ENCODE data around the gene ZBTB25. TPM values are rescaled to one million over a fixed set of nuclear protein-coding genes. Genes with fewer than 3 reads are reported as not detected.

ZBTB25 gene
- total and polyA plus RNA-seq, 12 donors = 4.4 to 17.2 (median 11.0) TPM

- DNase-seq = no peak
- no peak overlapping the region for H3K27ac ChIP-seq
- no peaks in the 10 kb centered on the region for H3K27me3 ChIP-seq
- H3K4me1 ChIP-seq (replicated peaks in 1 of 2) = peaks cover 0 to 3% of the 10 kb centered on the region in 2 donors
- H3K36me3 ChIP-seq (replicated peaks in 1 of 2) = peaks cover 0 to 24% of the 10 kb centered on the region in 2 donors
- intact Hi-C loops (cut with DNase I) = loop anchor here in 1 of 2 donors (10.0 kb wide), 1 partner anchor 54 kb away; no protein-coding TSS in a partner anchor
- WGBS, 4 donors = 55 to 65% (median 57%) methylated on average over 8 of the region's 8 CpGs
- H3K4me3 ChIP-seq = no peak overlapping the region
- no peaks in the 10 kb centered on the region for H3K9me3 ChIP-seq (replicated peaks in 1 of 3)
- TF ChIP-seq CTCF (IDR thresholded peaks at IDR 0.05) (no peak), POLR2A (IDR thresholded peaks at IDR 0.05) (no peak)
Observed at GRCh38 chr14:64421166-64421565, 82.5 kb downstream of the ZBTB25 start.

GRCh38 chr14:64419003-64419402 lies 84.6 kb downstream of the ZBTB25 start:
- Histone ChIP-seq H3K27ac (no peak overlapping the region), H3K4me1 (replicated peaks in 1 of 2) (peaks cover 0 to 3% of the 10 kb centered on the region in 2 donors), H3K9me3 (replicated peaks in 1 of 3) (no peaks in the 10 kb centered on the region), H3K36me3 (replicated peaks in 1 of 2) (peaks cover 0 to 26% of the 10 kb centered on the region in 2 donors), H3K4me3 (no peak overlapping the region), H3K27me3 (no peaks in the 10 kb centered on the region)
- no peak for DNase-seq
- 87 to 91% (median 89%) methylated on average over 5 to 7 of the region's 7 CpGs for WGBS, 4 donors
- TF ChIP-seq CTCF (IDR thresholded peaks at IDR 0.05) (no peak), POLR2A (IDR thresholded peaks at IDR 0.05) (no peak)
- intact Hi-C loops (cut with DNase I) = no loop called here

GRCh38 chr14:64417771-64418125 lies 85.9 kb downstream of the ZBTB25 start:
- no peak for DNase-seq
- Histone ChIP-seq H3K27me3 (no peaks in the 10 kb centered on the region), H3K36me3 (replicated peaks in 1 of 2) (peaks cover 0 to 26% of the 10 kb centered on the region in 2 donors), H3K4me3 (no peak overlapping the region), H3K27ac (no peak overlapping the region), H3K4me1 (replicated peaks in 1 of 2) (peaks cover 0 to 3% of the 10 kb centered on the region in 2 donors), H3K9me3 (replicated peaks in 1 of 3) (no peaks in the 10 kb centered on the region)
- 91 to 100% (median 97%) methylated on average over 5 to 7 of the region's 7 CpGs for WGBS, 4 donors
- TF ChIP-seq POLR2A (IDR thresholded peaks at IDR 0.05) (no peak), CTCF (IDR thresholded peaks at IDR 0.05) (no peak)
- intact Hi-C loops (cut with DNase I) = no loop called here

GRCh38 chr14:64417055-64417770 lies 86.4 kb downstream of the ZBTB25 start:
- H3K27ac ChIP-seq = no peak overlapping the region
- H3K9me3 ChIP-seq (replicated peaks in 1 of 3) = no peaks in the 10 kb centered on the region
- H3K36me3 ChIP-seq (replicated peaks in 1 of 2) = peaks cover 0 to 26% of the 10 kb centered on the region in 2 donors
- 79 to 92% (median 87%) methylated on average over 5 of the region's 5 CpGs for WGBS, 4 donors
- peak in 3 of 7 donors; percentile 15 to 34 (median 22) for DNase-seq
- no peak overlapping the region for H3K4me3 ChIP-seq
- no peak for TF ChIP-seq POLR2A (IDR thresholded peaks at IDR 0.05)
- TF ChIP-seq CTCF (IDR thresholded peaks at IDR 0.05) = no peak
- peaks cover 0 to 3% of the 10 kb centered on the region in 2 donors for H3K4me1 ChIP-seq (replicated peaks in 1 of 2)
- H3K27me3 ChIP-seq = no peaks in the 10 kb centered on the region
- intact Hi-C loops (cut with DNase I) = no loop called here

All from adrenal gland (tissue), 12 donors.